Stomach (tissue), 9 donors: ENCODE measurements around the gene LILRA2. TPM values are rescaled to one million over a fixed set of nuclear protein-coding genes. Genes with fewer than 3 reads are reported as not detected.
"Not testable (repeated sequence)": the region's sequence is repeated elsewhere in the genome, so short reads cannot be mapped to it uniquely, and the experiment has no call there.

ENCODE experiments used
- DNase-seq, 2 donors: peaks; one replicate each; pipeline versions ENCODE4 v3.0.0 to v3.0.0-alpha.2; 2013 to 2019
- H3K27ac ChIP-seq, 5 donors: fragments of 200-600 bp in 4 of 5; sonication (generic) in 4 of 5; one replicate each; pipeline ENCODE4 v1.5.1; 2013 to 2019; ENCODE audit warnings: mild to moderate bottlenecking in 1 of 5, moderate library complexity in 1 of 5
- H3K27me3 ChIP-seq, 3 donors: fragments of 200-600 bp; sonication (generic); one replicate each; pipeline ENCODE4 v1.5.1; 2017 to 2019; ENCODE audit warnings: mixed run types in 1 of 3
- H3K36me3 ChIP-seq, 4 donors: fragments of 200-600 bp; sonication (generic); 1 replicate in 3 of 4; 2 replicates in 1 of 4; pipeline ENCODE4 v1.5.1; 2016 to 2019
- H3K4me1 ChIP-seq, 4 donors: fragments of 200-600 bp; sonication (generic); one replicate each; pipeline ENCODE4 v1.5.1; 2016 to 2019
- H3K4me3 ChIP-seq, 4 donors: fragments of 200-600 bp; sonication (generic) in 3 of 4; one replicate each; pipeline ENCODE4 v1.5.1; 2016 to 2019; ENCODE audit warnings: mild to moderate bottlenecking in 1 of 4
- H3K9me3 ChIP-seq, 4 donors: fragments of 200-600 bp; sonication (generic); one replicate each; pipeline ENCODE4 v1.5.1; 2016 to 2019
- CTCF ChIP-seq, 7 experiments: fragments of 450-650 bp in 4 of 7; fragments of 200-600 bp in 3 of 7; sonication (generic) in 3 of 7; IDR thresholded peaks; one replicate each; pipeline ENCODE4 v1.5.1; 2016 to 2019; ENCODE audit warnings: antibody characterized with exemption in 7 of 7, control low read depth in 2 of 7, mild to moderate bottlenecking in 1 of 7
- EP300 ChIP-seq: sonication (generic); formaldehyde crosslinking; IDR thresholded peaks from one replicate; pipeline ENCODE4 v1.6.1; 2017; ENCODE audit warnings: antibody characterized with exemption
- POLR2A ChIP-seq, 4 donors: fragments of 450-650 bp; IDR thresholded peaks; one replicate each; pipeline ENCODE4 v1.6.1; 2016; ENCODE audit warnings: antibody characterized with exemption in 4 of 4, control low read depth in 2 of 4, mild to moderate bottlenecking in 1 of 4, moderate library complexity in 1 of 4
- POLR2AphosphoS5 ChIP-seq, 3 donors: sonication (generic); formaldehyde crosslinking; IDR thresholded peaks; one replicate each; pipeline ENCODE4 v1.6.1; 2016; ENCODE audit warnings: antibody characterized with exemption in 3 of 3
- WGBS, 5 donors: extraction: QIAGEN DNeasy Blood & Tissue Kit in 3 of 5; methylation state at CpG; one replicate each; pipeline versions ENCODE4 v1.1.5 to v1.1.7; 2013 to 2018; 5-methylcytosine and 5-hydroxymethylcytosine counted together
- intact Hi-C: fragments of 100-400 bp; cut with DNase I; formaldehyde crosslinking; loops from one replicate; pipeline ENCODE4 v1.15.1; 2023; ENCODE audit warnings: low total_unique reads
- polyA plus RNA-seq, 3 donors: library from polyadenylated mRNA; stranded (reverse); fragments of 200-250 nt; gene quantifications; one replicate each; pipeline ENCODE4 v1.2.3, GENCODE V29; 2013
- total RNA-seq, 5 donors: library from RNA; depleted of rRNA; stranded (reverse); fragments of >200 nt; gene quantifications; one replicate each; pipeline versions ENCODE4 v1.1.0 to v1.2.3, GENCODE V29; 2014 to 2016
- donor health status: healthy with polysubstance abuse.
- donor health status: Bipolar disorder and iron deficiency.
- donor health status: healthy.

Gene LILRA2
- total and polyA plus RNA-seq, 8 donors = 0.20 to 7.8 (median 1.4) TPM; not detected in 2

DNA sequence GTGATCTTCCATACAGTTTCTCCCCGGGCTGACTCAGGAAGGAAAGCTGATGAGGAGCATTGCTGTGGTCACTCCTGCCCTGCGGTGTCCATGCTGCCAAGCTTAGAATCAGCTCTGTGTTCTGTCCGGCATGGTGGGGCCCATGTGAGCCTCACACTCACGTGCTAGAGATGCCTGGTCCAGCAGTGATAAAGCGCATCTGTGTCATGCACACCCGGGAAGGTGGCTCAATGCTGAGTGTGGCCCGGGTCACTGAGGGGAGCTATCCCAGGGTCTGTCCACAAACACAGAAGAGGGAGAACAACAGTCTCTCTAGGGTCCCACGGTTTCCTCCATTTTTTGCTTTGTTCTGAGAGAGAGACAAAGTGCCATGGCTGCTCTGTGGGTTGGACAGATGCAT, 53.2 kb downstream of the LILRA2 start:
- H3K9me3 ChIP-seq = peaks cover 0 to 10% (median 2%) of the 10 kb centered on the region in 4 donors
- H3K27ac ChIP-seq = no peak overlapping the region
- 83 to 86% (median 84%) methylated on average over 6 to 8 of the region's 8 CpGs for WGBS, 5 donors
- H3K4me1 ChIP-seq = peaks cover 0 to 6% (median 3%) of the 10 kb centered on the region in 4 donors
- DNase-seq = no peak
- peaks cover 0 to 33% (median 0%) of the 10 kb centered on the region in 3 donors for H3K27me3 ChIP-seq
- TF ChIP-seq POLR2A (IDR thresholded peaks at IDR 0.05) = no peak
- no peak for TF ChIP-seq POLR2AphosphoS5 (IDR thresholded peaks at IDR 0.05)
- TF ChIP-seq CTCF (IDR thresholded peaks at IDR 0.05) = no peak
- no peak for TF ChIP-seq EP300
- intact Hi-C loops = no loop called here
- no peak overlapping the region for H3K4me3 ChIP-seq
- no peaks in the 10 kb centered on the region for H3K36me3 ChIP-seq

GRCh38 chr19:54627912-54628311, 54.3 kb downstream of the LILRA2 start:
- Histone ChIP-seq H3K27ac (peak overlapping the region in 2 of 5 donors; percentile 40 to 73), H3K27me3 (peaks cover 0 to 44% (median 0%) of the 10 kb centered on the region in 3 donors)
- DNase-seq = peak in 1 of 2 donors; percentile 25
- peak in 1 of 3 donors; percentile 30 for TF ChIP-seq POLR2AphosphoS5 (IDR thresholded peaks at IDR 0.05)
- WGBS, 5 donors = 13 to 34% (median 15%) methylated on average over 4 of the region's 4 CpGs
- H3K36me3 ChIP-seq, H3K9me3 ChIP-seq, H3K4me3 ChIP-seq, intact Hi-C loops, H3K4me1 ChIP-seq: not testable (repeated sequence)

- H3K36me3 ChIP-seq, intact Hi-C loops, H3K27ac ChIP-seq, H3K4me1 ChIP-seq, DNase-seq, H3K9me3 ChIP-seq: not testable (repeated sequence)
- Histone ChIP-seq H3K4me3 (peak within 1 kb of the TSS in 2 of 4 donors; percentile 7 to 22), H3K27me3 (peaks cover 0 to 63% (median 0%) of the 10 kb centered on the region in 3 donors)
- WGBS, 5 donors = 63 to 79% (median 67%) methylated on average over 9 of the region's 9 CpGs
Measured at GRCh38 chr19:54630262-54630661, 56.7 kb downstream of the LILRA2 start, which contains the start of gene LILRB1. Gene LILRB1 (plus strand): TSS chr19:54630484. CDS start chr19:54631074, 590 bp downstream.

- Histone ChIP-seq H3K4me3 (peak overlapping the region in 2 of 4 donors; percentile 7 to 22), H3K36me3 (no peaks in the 10 kb centered on the region), H3K9me3 (peaks cover 0 to 10% (median 2%) of the 10 kb centered on the region in 4 donors), H3K27ac (no peak overlapping the region), H3K27me3 (peaks cover 0 to 68% (median 0%) of the 10 kb centered on the region in 3 donors), H3K4me1 (peaks cover 0 to 6% (median 3%) of the 10 kb centered on the region in 4 donors)
- WGBS, 5 donors = 18 to 56% (median 46%) methylated on average over 1 to 6 of the region's 6 CpGs
- TF ChIP-seq POLR2AphosphoS5 (IDR thresholded peaks at IDR 0.05) (no peak), CTCF (IDR thresholded peaks at IDR 0.05) (no peak), POLR2A (IDR thresholded peaks at IDR 0.05) (no peak), EP300 (no peak)
- intact Hi-C loops = no loop called here
- DNase-seq = no peak
Measured at GRCh38 chr19:54630782-54631181, 57.2 kb downstream of the LILRA2 start.

- 70 to 77% (median 71%) methylated on average over 23 of the region's 23 CpGs for WGBS, 5 donors
- H3K9me3 ChIP-seq, H3K36me3 ChIP-seq, H3K4me1 ChIP-seq, H3K4me3 ChIP-seq, DNase-seq, intact Hi-C loops, H3K27ac ChIP-seq: not testable (repeated sequence)
- peaks cover 0 to 72% (median 0%) of the 10 kb centered on the region in 3 donors for H3K27me3 ChIP-seq
Measured at GRCh38 chr19:54631489-54632337, 58.1 kb downstream of the LILRA2 start.

- H3K27me3 ChIP-seq = peaks cover 0 to 64% (median 0%) of the 10 kb centered on the region in 3 donors
- H3K36me3 ChIP-seq, H3K4me3 ChIP-seq, H3K4me1 ChIP-seq, intact Hi-C loops, H3K27ac ChIP-seq, H3K9me3 ChIP-seq, DNase-seq: not testable (repeated sequence)
- 71 to 87% (median 80%) methylated on average over 11 to 16 of the region's 16 CpGs for WGBS, 5 donors
Measured at GRCh38 chr19:54632517-54632916, 58.9 kb downstream of the LILRA2 start.
